Sigmoid colon (tissue), 7 donors: ENCODE results near the gene SBSN. TPM values are rescaled to one million over a fixed set of nuclear protein-coding genes. Genes with fewer than 3 reads are reported as not detected.

Experiments used
- DNase-seq: peaks from one replicate; pipeline ENCODE4 v3.0.0-alpha.2; 2019
- H3K27ac ChIP-seq, 4 donors: fragments of 200-600 bp; sonication (generic); one replicate each; pipeline ENCODE4 v1.5.1; 2016 to 2019; ENCODE audit warnings: mild to moderate bottlenecking in 1 of 4
- H3K27me3 ChIP-seq, 3 donors: fragments of 200-600 bp; sonication (generic); one replicate each; pipeline ENCODE4 v1.5.1; 2019; ENCODE audit warnings: mild to moderate bottlenecking in 1 of 3
- H3K36me3 ChIP-seq, 4 donors: fragments of 200-600 bp; sonication (generic); one replicate each; pipeline ENCODE4 v1.5.1; 2016 to 2019
- H3K4me1 ChIP-seq, 4 donors: fragments of 200-600 bp; sonication (generic); one replicate each; pipeline ENCODE4 v1.5.1; 2017 to 2019
- H3K4me3 ChIP-seq, 4 donors: fragments of 200-600 bp; sonication (generic); one replicate each; pipeline ENCODE4 v1.5.1; 2017 to 2019; ENCODE audit warnings: mild to moderate bottlenecking in 2 of 4, moderate library complexity in 1 of 4
- H3K9me3 ChIP-seq, 4 donors: fragments of 200-600 bp in 3 of 4; sonication (generic) in 3 of 4; one replicate each; pipeline versions ENCODE4 v1.5.1 to v1.6.1; 2013 to 2019
- EP300 ChIP-seq, 4 donors: sonication (generic); formaldehyde crosslinking; IDR thresholded peaks; one replicate each; pipeline ENCODE4 v1.6.1; 2017; ENCODE audit warnings: antibody characterized with exemption in 4 of 4
- POLR2A ChIP-seq, 2 donors: fragments of 450-650 bp; IDR thresholded peaks; one replicate each; pipeline ENCODE4 v1.6.1; 2016; ENCODE audit warnings: antibody characterized with exemption in 2 of 2, mild to moderate bottlenecking in 2 of 2, moderate library complexity in 2 of 2
- POLR2AphosphoS5 ChIP-seq, 4 donors: sonication (generic); formaldehyde crosslinking; IDR thresholded peaks; one replicate each; pipeline ENCODE4 v1.6.1; 2017; ENCODE audit warnings: antibody characterized with exemption in 4 of 4
- WGBS, 2 donors: extraction: QIAGEN DNeasy Blood & Tissue Kit; methylation state at CpG; one replicate each; pipeline ENCODE4 v1.1.7; 2013; 5-methylcytosine and 5-hydroxymethylcytosine counted together
- intact Hi-C: fragments of 100-400 bp; cut with DNase I; formaldehyde crosslinking; loops from one replicate; pipeline ENCODE4 v1.15.1; 2023
- polyA plus RNA-seq, 3 donors: library from polyadenylated mRNA; stranded (reverse); fragments of 200-250 nt; gene quantifications; one replicate each; pipeline ENCODE4 v1.2.3, GENCODE V29; 2013
- total RNA-seq, 4 donors: library from RNA; depleted of rRNA; stranded (reverse); fragments of >200 nt; gene quantifications; one replicate each; pipeline ENCODE4 v1.1.0, GENCODE V29; 2016
- TF ChIP-seq, protein P1 (sequence below), 4 experiments: fragments of 450-650 bp in 3 of 4; fragments of 200-600 bp in 1 of 4; IDR thresholded peaks; one replicate each; pipeline ENCODE4 v1.5.1; 2016 to 2019; ENCODE audit warnings: antibody characterized with exemption in 4 of 4, mild to moderate bottlenecking in 3 of 4, moderate library complexity in 2 of 4
- donor health status: healthy with polysubstance abuse.
- donor health status: Bipolar disorder and iron deficiency.
- donor health status: healthy.

Gene SBSN
- total and polyA plus RNA-seq, 7 donors = 0.17 to 1.2 TPM; not detected in 5

DNA sequence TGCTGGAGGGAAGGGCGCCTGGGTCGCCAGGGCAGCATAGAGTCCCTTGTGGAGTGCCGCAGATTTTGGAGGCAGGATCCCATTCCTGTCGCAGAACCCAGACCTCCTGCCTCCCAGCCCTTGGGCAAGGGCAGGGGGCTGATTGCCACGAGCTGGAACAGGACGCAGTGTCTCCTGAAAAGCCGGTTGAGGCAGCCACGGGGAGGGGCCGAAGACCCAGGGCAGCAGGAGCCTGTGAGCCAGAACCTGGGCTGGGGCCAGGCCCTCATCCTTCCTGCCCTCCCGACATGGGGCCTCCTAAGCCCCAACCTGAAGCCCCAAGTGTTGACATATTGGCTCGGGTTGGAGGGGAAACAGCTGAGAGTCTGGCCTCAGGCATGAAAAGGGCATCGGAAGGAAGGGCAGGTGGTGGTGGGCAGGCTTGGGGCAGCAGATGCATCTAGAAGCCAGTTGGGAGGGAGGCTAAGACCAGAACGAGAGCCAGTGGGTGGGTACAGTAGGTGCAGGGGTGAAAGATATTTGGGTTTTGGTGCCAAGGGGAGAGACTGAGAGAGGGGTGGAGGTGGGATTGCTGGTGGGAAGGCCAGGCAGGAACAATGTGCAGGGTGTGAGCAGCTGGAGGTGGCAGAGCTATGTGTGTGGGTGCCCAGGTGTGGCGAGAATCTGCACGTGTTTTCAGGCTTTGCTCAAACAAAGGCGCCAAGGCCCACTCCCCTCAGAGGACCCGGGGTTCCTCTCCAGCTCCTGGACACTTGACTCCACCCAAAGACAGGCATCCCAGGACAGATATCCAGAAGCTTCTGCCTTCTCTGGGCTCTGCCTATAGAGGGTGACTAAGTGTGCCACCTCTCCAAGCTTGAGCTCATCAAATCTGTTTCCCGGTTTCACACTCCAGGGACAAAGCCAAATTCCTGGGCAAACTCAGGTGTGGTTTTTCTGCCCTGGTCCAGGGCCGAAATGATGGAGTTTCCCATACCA lies 1.4 kb upstream of the SBSN start:
- Histone ChIP-seq H3K27ac (no peak overlapping the region), H3K9me3 (no peaks in the 10 kb centered on the region), H3K4me1 (peaks cover 0 to 5% (median 0%) of the 10 kb centered on the region in 4 donors), H3K27me3 (peaks cover 9 to 97% (median 54%) of the 10 kb centered on the region in 3 donors), H3K4me3 (no peak overlapping the region), H3K36me3 (no peaks in the 10 kb centered on the region)
- intact Hi-C loops = no loop called here
- DNase-seq = no peak
- TF ChIP-seq, protein P1, sequence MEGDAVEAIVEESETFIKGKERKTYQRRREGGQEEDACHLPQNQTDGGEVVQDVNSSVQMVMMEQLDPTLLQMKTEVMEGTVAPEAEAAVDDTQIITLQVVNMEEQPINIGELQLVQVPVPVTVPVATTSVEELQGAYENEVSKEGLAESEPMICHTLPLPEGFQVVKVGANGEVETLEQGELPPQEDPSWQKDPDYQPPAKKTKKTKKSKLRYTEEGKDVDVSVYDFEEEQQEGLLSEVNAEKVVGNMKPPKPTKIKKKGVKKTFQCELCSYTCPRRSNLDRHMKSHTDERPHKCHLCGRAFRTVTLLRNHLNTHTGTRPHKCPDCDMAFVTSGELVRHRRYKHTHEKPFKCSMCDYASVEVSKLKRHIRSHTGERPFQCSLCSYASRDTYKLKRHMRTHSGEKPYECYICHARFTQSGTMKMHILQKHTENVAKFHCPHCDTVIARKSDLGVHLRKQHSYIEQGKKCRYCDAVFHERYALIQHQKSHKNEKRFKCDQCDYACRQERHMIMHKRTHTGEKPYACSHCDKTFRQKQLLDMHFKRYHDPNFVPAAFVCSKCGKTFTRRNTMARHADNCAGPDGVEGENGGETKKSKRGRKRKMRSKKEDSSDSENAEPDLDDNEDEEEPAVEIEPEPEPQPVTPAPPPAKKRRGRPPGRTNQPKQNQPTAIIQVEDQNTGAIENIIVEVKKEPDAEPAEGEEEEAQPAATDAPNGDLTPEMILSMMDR (IDR thresholded peaks at IDR 0.05) = no peak
- TF ChIP-seq POLR2A (IDR thresholded peaks at IDR 0.05) (no peak), POLR2AphosphoS5 (IDR thresholded peaks at IDR 0.05) (no peak), EP300 (IDR thresholded peaks at IDR 0.05) (no peak)
- 49 to 55% methylated on average over 19 of the region's 19 CpGs for WGBS, 2 donors

DNA sequence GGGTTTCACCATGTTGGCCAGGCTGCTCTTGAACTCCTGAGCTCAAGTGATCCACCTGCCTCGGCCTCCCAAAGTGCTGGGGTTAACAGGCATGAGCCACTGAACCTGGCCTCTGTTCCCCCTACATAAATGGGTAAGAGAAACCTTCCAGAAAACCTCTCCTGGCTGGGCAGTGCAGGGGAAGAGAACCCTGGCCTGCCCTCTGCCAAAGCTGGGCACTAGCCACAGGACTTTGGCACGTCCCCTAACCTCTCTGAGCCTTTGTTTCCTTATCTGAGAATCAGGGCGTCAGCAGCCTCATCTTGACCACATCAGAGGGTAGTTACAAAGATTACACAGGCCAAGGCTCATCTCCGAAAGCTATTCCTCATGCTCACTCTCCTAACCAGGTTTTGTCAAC lies 2.2 kb downstream of the SBSN start:
- no peak overlapping the region for H3K4me3 ChIP-seq
- no peaks in the 10 kb centered on the region for H3K36me3 ChIP-seq
- WGBS, 2 donors = 72 to 82% methylated on average over 4 of the region's 4 CpGs
- no peak for TF ChIP-seq POLR2AphosphoS5 (IDR thresholded peaks at IDR 0.05)
- TF ChIP-seq EP300 (IDR thresholded peaks at IDR 0.05) = no peak
- TF ChIP-seq POLR2A (IDR thresholded peaks at IDR 0.05) = no peak
- TF ChIP-seq, protein P1 (IDR thresholded peaks at IDR 0.05) = no peak
- DNase-seq = no peak
- no peaks in the 10 kb centered on the region for H3K9me3 ChIP-seq
- H3K4me1 ChIP-seq = no peaks in the 10 kb centered on the region
- peaks cover 5 to 66% (median 21%) of the 10 kb centered on the region in 3 donors for H3K27me3 ChIP-seq
- intact Hi-C loops = no loop called here
- H3K27ac ChIP-seq = no peak overlapping the region

DNA sequence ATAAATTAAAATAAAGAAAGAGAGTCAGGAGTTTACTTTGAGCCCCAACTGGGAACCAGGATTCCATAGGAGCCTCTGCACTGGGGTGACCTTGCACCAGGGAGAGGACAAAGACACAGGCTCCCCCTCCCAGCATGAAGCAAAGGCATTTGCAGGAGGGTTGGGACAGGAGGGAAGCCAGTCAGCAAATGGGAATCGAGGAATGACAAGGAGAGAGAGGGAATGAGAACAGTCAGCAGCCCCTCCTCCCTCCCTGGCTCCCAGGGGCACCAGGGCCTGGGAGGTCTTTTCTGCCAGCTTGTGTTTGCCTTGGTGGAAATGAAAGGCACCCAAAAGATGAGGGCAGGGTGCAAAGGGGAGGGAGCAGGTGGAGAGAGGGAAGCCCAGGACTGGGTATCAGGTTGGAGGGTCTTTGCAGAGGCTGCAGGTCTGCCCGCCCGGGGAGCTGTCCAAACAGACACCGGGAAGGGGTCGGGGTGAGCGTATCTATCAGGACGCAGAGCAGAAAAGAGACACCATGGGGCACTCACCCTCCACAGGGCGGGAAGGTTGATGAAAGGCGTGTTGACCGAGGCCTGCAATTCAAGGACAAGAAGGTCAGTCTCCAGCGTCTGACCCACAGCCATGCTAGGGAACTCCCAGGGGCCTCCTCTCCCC lies 3.8 kb downstream of the SBSN start:
- TF ChIP-seq EP300 (IDR thresholded peaks at IDR 0.05) (no peak), POLR2AphosphoS5 (IDR thresholded peaks at IDR 0.05) (no peak), POLR2A (IDR thresholded peaks at IDR 0.05) (no peak)
- TF ChIP-seq, protein P1 (IDR thresholded peaks at IDR 0.05) = no peak
- H3K9me3 ChIP-seq = no peaks in the 10 kb centered on the region
- no peaks in the 10 kb centered on the region for H3K4me1 ChIP-seq
- 62 to 78% methylated on average over 11 of the region's 11 CpGs for WGBS, 2 donors
- no peak for DNase-seq
- no peaks in the 10 kb centered on the region for H3K36me3 ChIP-seq
- H3K27ac ChIP-seq = no peak overlapping the region
- peaks cover 2 to 51% (median 10%) of the 10 kb centered on the region in 3 donors for H3K27me3 ChIP-seq
- intact Hi-C loops = no loop called here
- no peak overlapping the region for H3K4me3 ChIP-seq

DNA sequence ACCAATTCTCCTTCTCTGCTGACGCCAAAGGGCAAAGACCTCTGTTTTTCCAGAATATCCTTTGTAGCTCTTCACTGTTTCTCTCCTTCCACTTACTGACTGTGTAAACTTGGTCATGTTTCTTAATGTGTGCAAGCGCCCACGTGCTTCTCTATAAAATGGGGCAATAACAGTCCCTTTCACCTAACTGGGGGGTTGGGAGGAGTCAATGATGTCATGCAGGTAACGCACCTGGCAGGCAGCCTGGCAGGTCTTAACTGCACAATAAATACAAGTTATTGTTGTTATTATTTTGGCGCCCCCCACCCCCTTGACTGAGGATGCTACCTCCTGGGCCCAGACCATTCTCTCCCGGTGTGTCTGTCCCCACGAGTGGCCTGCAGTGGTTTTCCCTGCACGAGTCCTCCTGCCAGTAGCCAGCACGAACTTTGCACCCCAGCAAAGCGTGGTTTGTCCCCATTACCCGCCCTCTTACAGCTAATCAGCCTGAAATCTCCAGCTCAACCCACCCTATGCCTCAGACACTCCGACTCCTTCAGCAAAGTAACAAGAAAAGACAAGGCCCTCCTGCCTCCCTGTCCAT lies 5.3 kb downstream of the SBSN start:
- 22 to 67% methylated on average over 12 of the region's 12 CpGs for WGBS, 2 donors
- intact Hi-C loops = no loop called here
- H3K36me3 ChIP-seq = no peaks in the 10 kb centered on the region

More for the DNA sequence above, 5.3 kb downstream of the SBSN start:
- Histone ChIP-seq H3K27ac (no peak overlapping the region), H3K4me1 (no peaks in the 10 kb centered on the region), H3K4me3 (no peak overlapping the region), H3K9me3 (no peaks in the 10 kb centered on the region), H3K27me3 (peaks cover under 1 to 36% (median 2%) of the 10 kb centered on the region in 3 donors)
- TF ChIP-seq EP300 (IDR thresholded peaks at IDR 0.05) (no peak), POLR2AphosphoS5 (IDR thresholded peaks at IDR 0.05) (no peak), POLR2A (IDR thresholded peaks at IDR 0.05) (no peak)
- TF ChIP-seq, protein P1 (IDR thresholded peaks at IDR 0.05) = no peak
- DNase-seq = no peak
